ENCODE data around the gene BAZ2B.
"Not testable (repeated sequence)": the region's sequence is repeated elsewhere in the genome, so short reads cannot be mapped to it uniquely, and the experiment has no call there.

Gene BAZ2B

GRCh38 chr2:159637988-159638501 is 21.7 kb upstream of the BAZ2B start:
- in situ Hi-C loops (cut with HindIII; ENCODE audit: low pct_unique_long_range_greater_than_20kb, low sequenced_read_pairs): no loop called here
- no peak for TF ChIP-seq JUND (IDR thresholded peaks at IDR 0.05; ENCODE audit: low read depth)
- DNase-seq (ENCODE audit: low read depth in 1 of 2, low spot score in 1 of 2): no peak

GRCh38 chr2:159637240-159637639 is 20.9 kb upstream of the BAZ2B start:
- no peak for TF ChIP-seq JUND (IDR thresholded peaks at IDR 0.05; ENCODE audit: low read depth)
- in situ Hi-C loops (cut with HindIII; ENCODE audit: low pct_unique_long_range_greater_than_20kb, low sequenced_read_pairs): no loop called here
- no peak for DNase-seq (ENCODE audit: low read depth in 1 of 2, low spot score in 1 of 2)

GRCh38 chr2:159635006-159635789 is 18.9 kb upstream of the BAZ2B start:
- DNase-seq (ENCODE audit: low read depth in 1 of 2, low spot score in 1 of 2): no peak
- TF ChIP-seq JUND (IDR thresholded peaks at IDR 0.05; ENCODE audit: low read depth): no peak
- in situ Hi-C loops (cut with HindIII; ENCODE audit: low pct_unique_long_range_greater_than_20kb, low sequenced_read_pairs): no loop called here

GRCh38 chr2:159633219-159633618 is 16.9 kb upstream of the BAZ2B start:
- in situ Hi-C loops (cut with HindIII; ENCODE audit: low pct_unique_long_range_greater_than_20kb, low sequenced_read_pairs): no loop called here
- no peak for DNase-seq (ENCODE audit: low read depth in 1 of 2, low spot score in 1 of 2)
- TF ChIP-seq JUND (IDR thresholded peaks at IDR 0.05; ENCODE audit: low read depth): no peak

GRCh38 chr2:159625628-159626027 is 9.3 kb upstream of the BAZ2B start:
- DNase-seq (ENCODE audit: low read depth in 1 of 2, low spot score in 1 of 2); in situ Hi-C loops (cut with HindIII; ENCODE audit: low pct_unique_long_range_greater_than_20kb, low sequenced_read_pairs): not testable (repeated sequence)

GRCh38 chr2:159623436-159623835 is 7.1 kb upstream of the BAZ2B start:
- in situ Hi-C loops (cut with HindIII; ENCODE audit: low pct_unique_long_range_greater_than_20kb, low sequenced_read_pairs): no loop called here
- no peak for TF ChIP-seq JUND (IDR thresholded peaks at IDR 0.05; ENCODE audit: low read depth)
- no peak for DNase-seq (ENCODE audit: low read depth in 1 of 2, low spot score in 1 of 2)

GRCh38 chr2:159622966-159623365 is 6.6 kb upstream of the BAZ2B start:
- no peak for TF ChIP-seq JUND (IDR thresholded peaks at IDR 0.05; ENCODE audit: low read depth)
- in situ Hi-C loops (cut with HindIII; ENCODE audit: low pct_unique_long_range_greater_than_20kb, low sequenced_read_pairs): no loop called here
- no peak for DNase-seq (ENCODE audit: low read depth in 1 of 2, low spot score in 1 of 2)

GRCh38 chr2:159620796-159621195 is 4.4 kb upstream of the BAZ2B start:
- no peak for TF ChIP-seq JUND (IDR thresholded peaks at IDR 0.05; ENCODE audit: low read depth)
- in situ Hi-C loops (cut with HindIII; ENCODE audit: low pct_unique_long_range_greater_than_20kb, low sequenced_read_pairs): no loop called here
- DNase-seq (ENCODE audit: low read depth in 1 of 2, low spot score in 1 of 2): no peak

- no peak for DNase-seq (ENCODE audit: low read depth in 1 of 2, low spot score in 1 of 2)
- in situ Hi-C loops (cut with HindIII; ENCODE audit: low pct_unique_long_range_greater_than_20kb, low sequenced_read_pairs): no loop called here
- TF ChIP-seq JUND (IDR thresholded peaks at IDR 0.05; ENCODE audit: low read depth): no peak
Measured at GRCh38 chr2:159617646-159618045, 1.3 kb upstream of the BAZ2B start.

GRCh38 chr2:159617100-159617499 is 752 bp upstream of the BAZ2B start:
- DNase-seq (ENCODE audit: low read depth in 1 of 2, low spot score in 1 of 2): no peak
- in situ Hi-C loops (cut with HindIII; ENCODE audit: low pct_unique_long_range_greater_than_20kb, low sequenced_read_pairs): no loop called here
- no peak for TF ChIP-seq JUND (IDR thresholded peaks at IDR 0.05; ENCODE audit: low read depth)

GRCh38 chr2:159615367-159616285 is 722 bp downstream of the BAZ2B start:
- in situ Hi-C loops (cut with HindIII; ENCODE audit: low pct_unique_long_range_greater_than_20kb, low sequenced_read_pairs): no loop called here
- DNase-seq (ENCODE audit: low read depth in 1 of 2, low spot score in 1 of 2): peak; percentile 39 to 92
- TF ChIP-seq JUND (IDR thresholded peaks at IDR 0.05; ENCODE audit: low read depth): no peak

- no peak for TF ChIP-seq JUND (IDR thresholded peaks at IDR 0.05; ENCODE audit: low read depth)
- in situ Hi-C loops (cut with HindIII; ENCODE audit: low pct_unique_long_range_greater_than_20kb, low sequenced_read_pairs): no loop called here
- DNase-seq (ENCODE audit: low read depth in 1 of 2, low spot score in 1 of 2): no peak
Measured at GRCh38 chr2:159614534-159615366, 1.6 kb downstream of the BAZ2B start.
